K562 (cell line): ENCODE results near the gene LY6G6D. TPM values are rescaled to one million over a fixed set of nuclear protein-coding genes. Genes with fewer than 3 reads are reported as not detected.

ENCODE experiments used
- BRF2 ChIP-seq: IDR thresholded peaks from 3 replicates; pipeline ENCODE4 v1.6.1; 2011; ENCODE audit warnings: borderline replicate concordance, mild to moderate bottlenecking; ENCODE audit not compliant: insufficient read length, insufficient read depth
- CLOCK ChIP-seq: fragments of 250-450 bp; sonication (Bioruptor Pico); IDR thresholded peaks from 2 replicates; pipeline ENCODE4 v1.4.0; 2020; ENCODE audit warnings: mild to moderate bottlenecking, moderate library complexity, borderline replicate concordance
- CREB3 ChIP-seq: fragments of 450-650 bp; conservative IDR thresholded peaks from 2 replicates; pipeline ENCODE4 v1.6.1; 2016; ENCODE audit warnings: missing genetic modification characterization, low read depth, mild to moderate bottlenecking, missing compliant biosample characterization, moderate library complexity
- CUX1 ChIP-seq: fragments of 200-800 bp; sonication (Bioruptor generic); IDR thresholded peaks from 2 replicates; pipeline ENCODE4 v1.6.1; 2016; ENCODE audit warnings: missing genetic modification characterization, missing compliant biosample characterization
- MCM2 ChIP-seq: fragments of 450-650 bp; IDR thresholded peaks from 2 replicates; pipeline ENCODE4 v1.6.1; 2017; ENCODE audit warnings: low read depth, mild to moderate bottlenecking
- NCOR1 ChIP-seq: fragments of 450-650 bp; IDR thresholded peaks from 2 replicates; pipeline ENCODE4 v1.6.1; 2016; ENCODE audit warnings: mild to moderate bottlenecking, moderate library complexity
- PATZ1 ChIP-seq: fragments of 250-450 bp; sonication (Bioruptor Pico); IDR thresholded peaks from 2 replicates; pipeline ENCODE4 v1.5.0; 2020; ENCODE audit warnings: mild to moderate bottlenecking, borderline replicate concordance
- RNF219 ChIP-seq: fragments of 250-450 bp; sonication (Bioruptor Pico); IDR thresholded peaks from 2 replicates; pipeline ENCODE4 v1.5.0; 2022; ENCODE audit warnings: mild to moderate bottlenecking
- SIX5 ChIP-seq, 2 experiments: IDR thresholded peaks; 2 replicates each; pipeline ENCODE4 v1.6.1; 2011; ENCODE audit warnings: low read length in 2 of 2, borderline replicate concordance in 1 of 2, low read depth in 1 of 2, mild to moderate bottlenecking in 1 of 2, moderate library complexity in 1 of 2; ENCODE audit not compliant: insufficient read depth in 1 of 2
- polyA plus RNA-seq, 8 experiments: library from polyadenylated mRNA; depleted of rRNA in 4 of 8; stranded (reverse) in 5 of 8; unstranded in 3 of 8; fragments of >200 nt; fragmentation: Nextera tagmentation in 2 of 8; fragmentation: Illumina TruSeq in 1 of 8; extraction: Ambion mirVana in 2 of 8; extraction: Trizol in 1 of 8; gene quantifications; 2 replicates each; pipeline versions ENCODE4 v1.2.1 to v1.2.3, GENCODE V29; 2011 to 2014; ENCODE audit warnings: inconsistent platforms in 1 of 8, missing spikeins in 1 of 8
- total RNA-seq, 7 experiments: library from RNA; depleted of rRNA in 6 of 7; stranded (reverse); fragments of >200 nt in 6 of 7; fragmentation: Illumina TruSeq in 2 of 7; extraction: Trizol in 2 of 7; gene quantifications; 2 replicates each; pipeline versions ENCODE4 v1.2.1 to v1.2.3, GENCODE V29; 2011 to 2021; ENCODE audit warnings: low replicate concordance in 1 of 7

LY6G6D gene
- total and polyA plus RNA-seq, 9 of the 15 experiments (the other 6 are each of a cell fraction or from before 2014, with no cell fraction given) = 0.30 to 0.38 TPM; not detected in 7

- TF ChIP-seq CREB3 (peak; percentile 70; the same call in 1 of the 2 replicates), RNF219 (CRISPR knock-in tag) (no peak), CLOCK (peak; percentile 82; the same call in 1 of the 2 replicates), MCM2 (no peak), SIX5 (IDR thresholded peaks at IDR 0.05; ENCODE audit: borderline replicate concordance in 1 of 2, insufficient read depth in 1 of 2, low read depth in 1 of 2, low read length in 2 of 2) (no peak), CUX1 (no peak), NCOR1 (no peak), BRF2 (no peak), PATZ1 (0 out of 2 replicates have a peak, but pooled peaks have one; percentile 7)
Observed at GRCh38 chr6:31725502-31726350, 10.6 kb downstream of the LY6G6D start (continued).
